Omental fat pad (tissue), 4 donors: ENCODE results near the gene MMP17. TPM values are rescaled to one million over a fixed set of nuclear protein-coding genes. Genes with fewer than 3 reads are reported as not detected.
A peak's percentile ranks its signal among the peaks of the same experiment; 100 is the strongest.

ENCODE experiments used
- ATAC-seq: fragments of 150-250 bp; one replicate; pipeline ENCODE4 v1.9.1; 2016; ENCODE audit warnings: mild to moderate bottlenecking, moderate library complexity; ENCODE audit not compliant: low FRiP score
- DNase-seq: peaks from one replicate; pipeline ENCODE4 v3.0.0-alpha.2; 2019; ENCODE audit warnings: low spot score
- CTCF ChIP-seq, 3 donors: fragments of 450-650 bp; IDR thresholded peaks; one replicate each; pipeline ENCODE4 v1.5.1; 2016 to 2017; ENCODE audit warnings: antibody characterized with exemption in 3 of 3, mild to moderate bottlenecking in 3 of 3, moderate library complexity in 2 of 3
- total RNA-seq, 4 donors: library from RNA; depleted of rRNA; stranded (reverse); fragments of >200 nt; gene quantifications; one replicate each; pipeline ENCODE4 v1.1.0, GENCODE V29; 2016

Gene MMP17
- total RNA-seq, 4 donors from 2014 or later, result 2.3 to 10.9 (median 3.0) TPM

- no peak for ATAC-seq
- DNase-seq, result no peak
- TF ChIP-seq CTCF (IDR thresholded peaks at IDR 0.05), result no peak
These were observed 33.3 kb downstream of the MMP17 start for GRCh38 chr12:131861261-131862083.

- DNase-seq (no peak), ATAC-seq (no peak)
- TF ChIP-seq CTCF (IDR thresholded peaks at IDR 0.05), result no peak
These were observed 33.9 kb downstream of the MMP17 start for GRCh38 chr12:131862084-131862441.

- ATAC-seq, result no peak
- TF ChIP-seq CTCF (IDR thresholded peaks at IDR 0.05), result no peak
- DNase-seq, result no peak
These were observed 34.4 kb downstream of the MMP17 start for GRCh38 chr12:131862600-131862993.

- DNase-seq, result no peak
- ATAC-seq, result peak; percentile 13
- no peak for TF ChIP-seq CTCF (IDR thresholded peaks at IDR 0.05)
These were observed 35.0 kb downstream of the MMP17 start for GRCh38 chr12:131862994-131863710.

- ATAC-seq (no peak), DNase-seq (no peak)
- no peak for TF ChIP-seq CTCF (IDR thresholded peaks at IDR 0.05)
These were observed 35.7 kb downstream of the MMP17 start for GRCh38 chr12:131863711-131864396.

- ATAC-seq, result no peak
- no peak for TF ChIP-seq CTCF (IDR thresholded peaks at IDR 0.05)
- no peak for DNase-seq
These were observed 36.3 kb downstream of the MMP17 start for GRCh38 chr12:131864469-131864868.
